Measurements from ENCODE around the gene LCE2B.

DNA sequence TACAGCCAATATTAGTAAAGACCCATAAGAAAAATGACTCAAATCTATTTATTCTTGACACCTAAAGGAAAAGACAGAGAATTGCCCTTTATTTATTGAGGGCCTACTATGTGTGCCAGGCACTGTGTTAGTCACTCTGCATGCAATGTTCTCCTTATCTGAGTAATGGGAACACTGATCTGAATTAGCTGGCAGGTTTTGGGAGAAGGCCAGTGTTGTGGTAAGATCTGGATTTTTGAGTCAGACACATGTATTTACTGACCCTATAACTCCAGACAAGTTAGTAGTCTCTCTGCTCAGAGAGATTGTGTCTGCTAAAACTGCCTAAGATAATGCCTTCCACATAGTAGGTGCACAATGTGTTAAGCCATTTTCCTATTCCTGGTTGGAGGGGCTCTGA is 39.3 kb downstream of the LCE2B start:
- TF ChIP-seq, protein P1, sequence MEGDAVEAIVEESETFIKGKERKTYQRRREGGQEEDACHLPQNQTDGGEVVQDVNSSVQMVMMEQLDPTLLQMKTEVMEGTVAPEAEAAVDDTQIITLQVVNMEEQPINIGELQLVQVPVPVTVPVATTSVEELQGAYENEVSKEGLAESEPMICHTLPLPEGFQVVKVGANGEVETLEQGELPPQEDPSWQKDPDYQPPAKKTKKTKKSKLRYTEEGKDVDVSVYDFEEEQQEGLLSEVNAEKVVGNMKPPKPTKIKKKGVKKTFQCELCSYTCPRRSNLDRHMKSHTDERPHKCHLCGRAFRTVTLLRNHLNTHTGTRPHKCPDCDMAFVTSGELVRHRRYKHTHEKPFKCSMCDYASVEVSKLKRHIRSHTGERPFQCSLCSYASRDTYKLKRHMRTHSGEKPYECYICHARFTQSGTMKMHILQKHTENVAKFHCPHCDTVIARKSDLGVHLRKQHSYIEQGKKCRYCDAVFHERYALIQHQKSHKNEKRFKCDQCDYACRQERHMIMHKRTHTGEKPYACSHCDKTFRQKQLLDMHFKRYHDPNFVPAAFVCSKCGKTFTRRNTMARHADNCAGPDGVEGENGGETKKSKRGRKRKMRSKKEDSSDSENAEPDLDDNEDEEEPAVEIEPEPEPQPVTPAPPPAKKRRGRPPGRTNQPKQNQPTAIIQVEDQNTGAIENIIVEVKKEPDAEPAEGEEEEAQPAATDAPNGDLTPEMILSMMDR (IDR thresholded peaks at IDR 0.05) = no peak
- no peak for TF ChIP-seq POLR2A (IDR thresholded peaks at IDR 0.05)

Data from thyroid gland (tissue), 4 donors.